PC-3 (cell line): ENCODE data around the gene NLGN4X.

ENCODE experiments used
- EZH2 ChIP-seq: fragments of 300-600 bp; sonication (generic); IDR thresholded peaks from one replicate; pipeline ENCODE4 v1.6.1; 2017; ENCODE audit warnings: antibody characterized with exemption, mild to moderate bottlenecking, low read length; ENCODE audit not compliant: unreplicated experiment
- TF ChIP-seq, protein P1 (sequence below): fragments of 300-600 bp; sonication (generic); conservative IDR thresholded peaks from 2 replicates; pipeline ENCODE4 v1.5.1; 2017; ENCODE audit warnings: antibody characterized with exemption, low read depth, mild to moderate bottlenecking, low read length

- TF ChIP-seq, protein P1, sequence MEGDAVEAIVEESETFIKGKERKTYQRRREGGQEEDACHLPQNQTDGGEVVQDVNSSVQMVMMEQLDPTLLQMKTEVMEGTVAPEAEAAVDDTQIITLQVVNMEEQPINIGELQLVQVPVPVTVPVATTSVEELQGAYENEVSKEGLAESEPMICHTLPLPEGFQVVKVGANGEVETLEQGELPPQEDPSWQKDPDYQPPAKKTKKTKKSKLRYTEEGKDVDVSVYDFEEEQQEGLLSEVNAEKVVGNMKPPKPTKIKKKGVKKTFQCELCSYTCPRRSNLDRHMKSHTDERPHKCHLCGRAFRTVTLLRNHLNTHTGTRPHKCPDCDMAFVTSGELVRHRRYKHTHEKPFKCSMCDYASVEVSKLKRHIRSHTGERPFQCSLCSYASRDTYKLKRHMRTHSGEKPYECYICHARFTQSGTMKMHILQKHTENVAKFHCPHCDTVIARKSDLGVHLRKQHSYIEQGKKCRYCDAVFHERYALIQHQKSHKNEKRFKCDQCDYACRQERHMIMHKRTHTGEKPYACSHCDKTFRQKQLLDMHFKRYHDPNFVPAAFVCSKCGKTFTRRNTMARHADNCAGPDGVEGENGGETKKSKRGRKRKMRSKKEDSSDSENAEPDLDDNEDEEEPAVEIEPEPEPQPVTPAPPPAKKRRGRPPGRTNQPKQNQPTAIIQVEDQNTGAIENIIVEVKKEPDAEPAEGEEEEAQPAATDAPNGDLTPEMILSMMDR, result no peak
- TF ChIP-seq EZH2, result no peak
Measured at GRCh38 chrX:5965406-5965805, 263.3 kb downstream of the NLGN4X start.
